GM21381 (cell line): Measurements from ENCODE around the gene DENND1A.

Experiments used
- ATAC-seq: cut with Tn5 transposase; IDR thresholded peaks from one replicate; pipeline ENCODE4 v1.9.1; 2021; ENCODE audit warnings: mild to moderate bottlenecking, moderate library complexity; ENCODE audit not compliant: unreplicated experiment

DENND1A gene

DNA sequence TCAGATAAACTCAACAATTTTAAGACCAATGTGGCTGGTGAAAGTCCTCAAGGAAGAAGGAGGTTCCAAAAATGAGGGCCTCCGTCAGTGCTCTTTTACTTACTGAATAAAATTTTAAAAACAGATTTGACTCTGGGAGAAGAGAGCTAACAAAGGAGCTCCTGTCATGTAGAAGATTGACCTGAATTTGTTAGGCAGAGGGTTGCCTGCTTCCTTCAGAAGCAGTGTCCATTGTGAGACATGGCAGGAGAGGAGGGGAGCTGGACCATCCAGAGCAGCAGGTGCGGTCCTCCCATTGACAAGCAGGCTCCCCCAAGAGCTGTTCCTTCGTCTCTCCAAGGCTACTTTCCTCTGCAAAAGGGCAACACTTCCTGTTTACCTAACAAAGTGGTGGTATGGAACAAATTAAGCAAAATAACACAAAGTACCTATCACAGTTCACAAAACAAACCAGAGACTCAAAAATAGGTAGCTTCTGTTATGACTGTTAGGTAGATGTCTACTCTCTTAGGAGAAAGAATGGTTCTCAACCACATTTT lies 238.1 kb downstream of the DENND1A start:
- no peak for ATAC-seq

DNA sequence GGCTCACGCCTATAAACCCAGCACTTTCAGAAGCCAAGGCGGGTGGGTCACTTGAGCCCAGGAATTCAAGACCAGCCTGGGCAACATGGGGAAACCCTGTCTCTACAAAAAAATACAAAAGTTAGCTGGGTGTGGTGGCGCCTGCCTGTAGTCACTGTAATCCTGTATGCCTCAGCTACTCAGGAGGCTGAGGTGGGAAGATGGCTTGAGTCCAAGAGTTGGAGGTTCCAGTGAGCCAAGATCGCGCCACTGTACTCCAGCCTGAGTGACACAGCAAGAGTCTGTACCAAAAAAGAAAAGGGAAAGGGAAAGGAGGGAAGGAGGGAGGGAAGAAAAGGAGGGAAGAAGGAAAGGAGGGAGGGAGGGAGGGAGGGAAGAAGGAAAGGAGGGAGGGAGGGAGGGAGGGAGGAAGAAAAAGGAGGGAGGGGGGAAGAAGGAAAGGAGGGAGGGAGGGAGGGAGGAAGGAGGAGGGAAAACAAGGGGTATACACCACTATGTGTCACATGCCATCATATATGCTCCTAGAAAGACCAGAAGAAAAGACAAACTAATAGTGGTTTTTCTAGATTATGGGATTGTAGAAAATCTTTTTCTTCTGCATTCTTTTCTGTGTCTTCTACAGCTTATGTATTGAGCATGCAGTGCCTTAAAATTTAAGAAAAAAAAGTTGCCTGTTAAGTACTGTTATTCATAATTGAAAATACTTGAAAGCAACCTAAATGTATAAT lies 240.1 kb downstream of the DENND1A start:
- ATAC-seq = no peak

DNA sequence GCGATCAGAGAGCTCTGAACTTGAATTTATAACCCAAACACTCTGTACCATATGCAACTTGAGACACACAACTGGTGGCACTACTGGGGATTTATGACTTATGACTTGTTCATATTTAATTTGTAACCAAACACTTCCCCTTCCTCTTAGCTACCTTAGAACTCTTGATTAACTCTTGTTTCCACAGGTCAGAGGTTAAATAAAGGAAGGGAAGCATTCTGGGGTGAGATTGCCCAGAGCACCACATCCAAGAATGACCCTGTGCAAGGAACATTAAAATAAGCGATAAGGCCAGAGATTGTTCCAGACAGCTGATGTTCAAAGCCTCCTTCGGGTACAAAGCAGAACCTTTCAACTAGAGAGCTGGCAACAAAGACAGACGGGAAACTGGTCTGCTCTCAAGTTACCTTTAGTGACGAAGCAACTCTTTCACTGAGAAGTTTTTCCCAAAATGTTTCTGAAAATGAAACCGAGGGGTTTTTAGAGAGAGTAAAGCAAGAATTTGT lies 242.6 kb downstream of the DENND1A start:
- ATAC-seq = no peak

DNA sequence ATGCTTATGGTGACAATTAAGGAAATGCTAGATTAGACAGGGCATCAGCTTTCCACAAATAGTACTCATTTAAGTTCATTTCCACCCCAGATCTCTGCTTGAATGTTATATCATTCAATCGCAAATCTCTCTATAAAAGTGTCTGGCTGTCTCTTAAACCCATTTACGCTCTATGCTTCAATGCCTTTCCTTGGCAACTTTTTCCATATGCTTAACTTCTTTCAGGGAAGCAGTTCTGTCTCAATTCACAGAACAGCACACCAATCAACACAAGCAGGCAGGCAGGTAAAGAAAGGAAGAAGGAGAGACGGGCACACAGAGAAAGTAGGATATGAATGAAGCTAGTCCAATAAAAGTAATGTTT lies 243.1 kb downstream of the DENND1A start:
- ATAC-seq = no peak

DNA sequence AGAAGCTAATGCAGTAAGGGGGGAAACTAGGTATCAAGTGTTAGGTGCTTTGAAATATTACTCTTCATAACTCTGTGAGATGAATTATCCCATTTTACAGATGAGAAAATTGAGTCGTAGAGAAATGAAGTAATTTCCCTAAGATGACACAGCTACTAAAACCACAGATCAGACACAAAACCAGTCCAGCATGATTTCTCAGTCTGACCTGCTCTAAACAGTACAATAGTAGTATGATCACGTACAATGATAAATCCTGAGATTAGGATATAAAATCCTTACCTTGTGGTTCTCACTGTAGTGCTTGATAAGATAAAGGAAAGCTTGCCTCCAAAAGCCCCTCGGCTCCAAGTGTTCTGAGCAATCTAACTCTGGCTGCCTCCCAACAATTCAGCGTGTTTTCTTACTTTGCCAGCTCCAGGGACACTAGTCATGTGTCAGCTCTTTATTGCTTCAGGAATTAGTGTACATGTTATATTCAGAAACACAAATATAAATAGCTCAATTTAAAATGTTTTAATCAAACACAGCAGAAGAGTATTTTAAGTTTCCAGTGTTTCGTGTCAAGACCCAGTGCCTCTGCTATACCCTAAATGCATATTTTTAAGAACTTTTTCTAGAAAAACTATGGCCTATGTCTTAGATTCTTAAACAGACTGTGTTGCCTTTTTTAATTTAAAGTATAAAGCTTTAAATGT lies 243.6 kb downstream of the DENND1A start:
- no peak for ATAC-seq

DNA sequence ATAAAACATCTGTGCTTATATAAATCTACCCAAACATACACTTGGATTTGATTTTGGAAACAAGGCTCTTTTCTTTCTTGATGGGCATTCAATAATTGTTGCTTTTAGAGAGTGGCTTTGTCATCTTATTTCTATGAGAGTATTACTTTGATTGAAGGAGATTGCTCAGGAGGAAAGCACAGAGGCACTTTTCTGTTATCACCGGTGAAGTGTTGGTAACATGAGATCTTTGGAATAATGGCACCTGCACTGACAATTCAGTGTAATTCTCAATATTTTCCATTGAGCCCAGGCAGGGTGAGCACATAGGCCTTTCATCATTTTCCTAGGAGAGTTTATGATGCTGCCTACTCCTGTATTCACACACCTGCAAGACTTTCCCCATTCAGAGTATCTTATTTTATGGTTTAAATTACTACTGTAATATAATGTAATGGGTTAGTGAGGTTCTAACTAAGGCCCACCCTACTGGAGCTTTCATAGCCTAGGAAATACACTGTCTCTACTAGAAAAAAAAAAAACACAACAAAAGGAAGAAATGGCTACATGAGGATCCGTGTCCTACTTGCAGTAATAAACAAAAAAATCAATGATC lies 244.3 kb downstream of the DENND1A start:
- no peak for ATAC-seq

DNA sequence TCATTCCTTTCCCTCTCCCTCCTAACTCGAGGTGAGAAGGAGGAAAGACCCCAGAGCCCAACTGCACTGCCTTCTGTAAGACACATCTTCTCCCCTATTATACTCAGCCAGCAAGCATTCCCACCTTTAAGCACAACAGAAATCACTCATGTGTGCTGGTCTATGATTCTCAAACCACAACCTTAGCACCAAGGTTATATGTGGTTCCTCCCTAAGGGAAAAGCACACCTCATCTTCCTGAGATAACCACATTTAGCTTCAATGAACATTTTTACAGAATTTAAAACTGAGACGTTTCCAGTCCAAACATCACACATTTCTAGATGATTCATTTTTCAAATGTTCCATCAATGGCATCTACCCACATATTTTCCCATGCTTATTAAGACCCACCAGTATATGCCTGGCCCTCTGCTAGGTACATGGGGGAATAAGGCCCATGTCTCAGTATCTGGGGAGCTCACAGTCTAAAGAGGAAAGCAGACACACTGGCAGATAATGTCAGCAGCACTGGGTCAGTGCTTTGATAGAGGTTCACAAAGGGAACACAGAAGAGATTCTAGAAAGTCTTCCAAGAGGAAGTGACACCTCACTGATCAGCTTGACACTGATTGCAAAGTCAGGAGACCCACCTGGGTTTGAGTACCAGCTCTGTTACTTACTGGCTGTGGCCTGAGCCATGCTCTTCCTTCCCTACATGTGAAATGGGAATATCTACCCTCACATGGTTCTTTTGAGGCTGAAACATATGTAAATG lies 245.4 kb downstream of the DENND1A start:
- no peak for ATAC-seq

DNA sequence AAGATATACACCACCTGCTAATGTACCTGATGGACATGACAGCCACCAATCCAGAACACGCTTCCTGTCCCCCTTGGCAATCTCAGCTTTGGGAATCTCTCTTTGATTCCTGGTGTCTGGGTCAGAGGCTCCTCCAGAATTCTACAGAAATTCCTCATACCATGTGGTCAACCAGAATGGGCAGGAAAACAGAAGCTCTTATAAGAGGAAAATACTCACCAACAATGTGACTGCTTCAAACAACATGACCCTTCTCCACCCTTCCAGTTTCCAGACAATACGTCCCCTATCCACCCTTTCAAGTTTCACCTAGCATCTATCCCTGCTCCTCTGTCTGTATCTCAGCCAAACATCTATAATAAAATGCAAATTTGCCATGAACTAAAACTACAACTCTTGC lies 247.2 kb downstream of the DENND1A start:
- no peak for ATAC-seq

DNA sequence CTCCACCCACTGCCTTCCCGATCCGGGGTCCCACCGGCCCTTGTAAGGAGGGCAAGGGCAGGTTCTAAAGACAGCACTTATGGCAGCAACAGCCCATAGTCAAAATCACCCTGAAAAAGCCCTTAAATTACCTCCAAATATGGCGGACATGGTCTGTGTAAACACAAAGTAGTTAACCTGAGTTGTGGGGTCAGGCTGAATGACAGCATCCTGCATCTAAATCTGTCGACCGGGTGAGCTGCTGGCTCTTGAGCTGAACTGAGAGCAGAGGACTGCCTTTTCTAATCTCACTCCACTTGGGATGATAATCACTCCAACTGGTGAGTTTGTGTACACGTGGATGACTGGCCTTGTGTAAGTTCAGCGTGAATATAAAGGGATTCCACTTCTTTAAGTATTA lies 249.6 kb downstream of the DENND1A start:
- ATAC-seq = no peak

DNA sequence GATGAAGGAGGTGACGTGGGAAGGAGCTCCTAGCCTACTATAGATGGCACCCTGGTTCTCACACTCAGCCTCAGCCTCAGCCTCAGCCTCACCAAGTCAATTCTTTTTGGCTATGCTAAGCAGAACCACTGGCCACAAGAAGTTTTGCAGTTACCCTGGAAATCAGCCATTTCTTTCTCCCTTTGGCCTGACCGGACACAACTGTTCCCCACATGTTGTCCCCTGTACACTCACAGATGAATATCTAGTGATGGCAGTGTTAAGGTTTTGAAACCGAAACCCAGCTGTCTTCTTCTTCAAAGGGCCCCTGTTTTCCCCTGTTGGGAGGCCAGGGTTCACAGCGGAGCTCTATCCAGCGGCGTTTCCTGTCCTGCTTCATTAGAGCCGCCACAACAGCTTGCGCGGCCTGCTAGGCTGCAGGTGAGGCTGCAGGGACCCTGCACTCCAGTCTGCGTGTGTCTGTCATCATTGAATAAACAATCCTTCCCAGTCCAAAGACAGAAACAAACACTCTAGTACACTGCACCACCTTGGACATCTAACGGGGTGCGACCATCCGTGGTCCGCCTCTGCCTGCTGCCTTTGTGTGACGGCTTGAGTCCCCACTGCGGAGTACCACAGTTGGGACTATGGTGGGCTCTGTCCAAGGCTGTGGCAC lies 250.5 kb downstream of the DENND1A start:
- ATAC-seq = peak; percentile 95

DNA sequence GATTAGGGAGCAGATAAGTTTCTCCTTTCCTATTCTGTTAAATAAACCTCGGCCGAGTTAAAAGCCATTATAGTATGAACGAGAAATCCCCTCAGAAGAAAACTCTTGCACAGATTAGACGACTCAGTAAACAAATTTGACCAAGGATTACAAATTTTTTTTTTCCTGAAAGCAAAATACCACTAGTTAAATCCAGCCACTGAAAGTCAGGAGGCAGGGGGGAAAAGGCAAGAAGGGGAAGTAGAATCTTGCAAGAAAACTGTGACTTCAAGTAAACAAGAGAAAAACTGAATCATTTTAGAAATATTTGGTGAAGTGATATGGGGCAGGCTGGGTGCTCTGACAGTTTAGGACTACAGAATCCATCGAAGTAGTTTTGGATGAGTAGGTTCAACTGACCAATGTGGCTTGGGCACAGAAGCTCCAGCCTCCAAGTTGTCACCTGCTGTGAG lies 251.0 kb downstream of the DENND1A start:
- ATAC-seq = no peak

DNA sequence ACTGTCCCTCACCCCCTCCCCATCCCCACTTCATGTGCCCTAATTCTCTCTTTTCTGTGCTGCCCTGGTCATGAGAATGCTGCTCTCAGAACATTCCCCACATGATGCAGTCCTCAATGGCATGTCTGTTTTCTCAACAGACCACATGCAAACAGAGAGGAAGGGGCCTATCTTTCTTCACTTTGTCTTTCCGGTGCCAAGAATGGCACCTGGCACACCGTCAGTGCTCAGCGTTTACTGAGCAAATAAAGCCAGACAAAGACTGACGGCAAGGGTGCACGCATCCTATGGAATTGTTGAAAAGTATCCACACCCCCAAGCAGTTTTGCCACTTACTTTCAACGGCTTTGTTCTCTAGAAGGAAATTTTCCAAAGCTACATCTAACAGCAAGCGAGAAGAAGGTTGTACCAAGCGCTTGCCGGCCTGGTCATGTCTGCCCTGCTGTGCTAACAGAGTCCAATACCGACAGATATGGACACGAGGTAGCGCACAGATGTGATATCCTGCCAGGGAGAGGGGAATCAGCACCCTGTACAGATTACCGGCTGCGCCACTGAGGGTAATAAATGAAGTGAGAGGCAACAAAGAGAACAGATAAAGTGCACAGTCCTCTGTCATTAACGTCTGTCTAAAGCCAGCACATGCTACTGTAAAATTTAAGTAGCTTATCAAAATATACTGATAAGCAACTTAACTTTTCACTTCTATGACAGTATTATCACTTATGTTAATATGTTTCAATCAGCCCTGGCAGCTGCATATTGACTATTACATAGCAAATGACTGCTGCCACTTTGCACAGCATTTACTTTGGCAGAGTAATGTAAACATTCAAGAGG lies 251.7 kb downstream of the DENND1A start:
- no peak for ATAC-seq

DNA sequence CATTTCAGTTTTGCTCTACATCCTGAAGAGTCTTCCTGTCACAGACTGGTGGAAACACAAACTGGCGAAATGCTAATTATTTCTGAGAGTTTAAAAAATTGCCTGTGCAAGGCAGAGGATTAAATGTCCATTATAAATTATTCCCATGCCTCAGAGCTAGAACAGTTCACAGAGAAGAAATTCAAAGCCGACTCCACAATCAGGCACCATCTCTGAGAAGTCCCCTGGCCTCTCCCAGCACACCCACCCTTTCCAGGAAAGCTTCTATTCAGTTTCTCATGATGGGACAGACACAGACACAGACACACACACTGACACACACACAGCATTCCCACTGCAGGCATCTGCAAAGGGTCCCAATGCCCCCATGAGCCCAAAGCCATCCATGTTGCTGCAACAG lies 253.1 kb downstream of the DENND1A start:
- no peak for ATAC-seq

DNA sequence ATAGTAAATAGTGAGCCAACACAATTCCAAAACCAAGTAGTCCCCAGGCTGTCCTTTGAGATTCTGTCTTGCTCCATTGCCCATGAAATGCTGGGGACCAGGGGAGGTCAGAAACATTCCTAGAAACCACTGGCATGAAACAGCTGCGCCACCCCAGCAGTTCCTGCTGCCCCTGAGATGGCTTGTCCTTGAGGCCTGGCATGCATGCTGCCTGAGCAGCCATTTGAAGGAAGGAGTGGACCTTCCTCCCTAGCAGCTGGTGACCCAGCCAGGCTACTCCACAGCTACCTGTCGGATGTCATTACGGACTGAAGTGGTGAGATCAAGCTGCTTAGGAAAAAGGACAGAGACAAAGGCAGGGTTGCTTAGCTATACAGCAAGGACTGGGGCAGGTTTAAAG lies 260.6 kb downstream of the DENND1A start:
- no peak for ATAC-seq

DNA sequence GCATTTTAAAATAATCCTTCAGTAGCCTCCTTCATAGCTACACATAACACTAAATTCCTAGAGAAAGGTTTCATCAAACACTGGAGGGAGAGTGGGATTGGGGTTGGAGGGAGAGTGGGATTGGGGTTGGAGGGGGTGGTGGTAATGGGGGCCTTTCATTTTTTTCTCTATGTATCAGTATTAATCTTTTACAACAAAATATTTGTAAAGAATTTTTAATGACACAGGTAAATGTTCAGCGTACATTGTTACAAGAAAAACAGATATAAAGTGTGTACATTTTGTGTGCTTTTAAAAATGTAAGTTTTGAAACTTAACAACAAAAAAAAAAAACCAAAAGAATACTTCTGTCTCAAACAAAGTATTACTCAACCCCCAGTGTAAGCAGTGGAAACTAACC lies 266.4 kb downstream of the DENND1A start:
- no peak for ATAC-seq

DNA sequence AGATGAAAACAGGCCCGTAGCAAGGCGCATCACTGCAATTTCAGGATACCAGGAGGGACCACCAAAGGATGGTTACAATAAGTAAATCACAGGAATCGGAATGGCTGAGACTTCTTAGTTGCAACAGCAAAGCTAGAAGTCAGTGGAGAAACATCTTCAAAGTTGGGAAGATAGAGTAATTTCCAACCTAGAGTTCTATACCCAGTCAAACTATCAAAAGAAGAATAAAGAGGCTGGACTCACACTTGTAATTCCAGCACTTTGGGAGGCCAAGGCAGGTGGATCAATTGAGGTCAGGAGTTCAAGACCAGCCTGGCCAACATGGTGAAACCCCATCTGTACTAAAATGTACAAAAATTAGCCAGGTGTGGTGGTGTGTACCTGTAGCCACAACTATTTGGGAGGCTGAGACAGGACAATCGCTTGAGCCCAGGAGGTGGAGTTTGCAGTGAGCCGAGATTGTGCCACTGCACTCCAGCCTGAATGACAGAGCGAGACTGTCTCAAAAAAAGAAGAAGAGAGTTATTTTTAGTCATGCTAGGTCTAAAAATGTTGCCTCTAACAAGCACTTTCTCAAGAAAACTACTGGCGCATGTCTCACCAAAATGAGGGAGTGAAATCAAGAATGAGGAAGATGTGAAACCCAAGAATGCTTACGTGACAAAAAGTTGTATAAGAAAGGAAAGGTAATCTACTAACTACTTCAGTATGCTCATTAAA lies 267.7 kb downstream of the DENND1A start:
- no peak for ATAC-seq

DNA sequence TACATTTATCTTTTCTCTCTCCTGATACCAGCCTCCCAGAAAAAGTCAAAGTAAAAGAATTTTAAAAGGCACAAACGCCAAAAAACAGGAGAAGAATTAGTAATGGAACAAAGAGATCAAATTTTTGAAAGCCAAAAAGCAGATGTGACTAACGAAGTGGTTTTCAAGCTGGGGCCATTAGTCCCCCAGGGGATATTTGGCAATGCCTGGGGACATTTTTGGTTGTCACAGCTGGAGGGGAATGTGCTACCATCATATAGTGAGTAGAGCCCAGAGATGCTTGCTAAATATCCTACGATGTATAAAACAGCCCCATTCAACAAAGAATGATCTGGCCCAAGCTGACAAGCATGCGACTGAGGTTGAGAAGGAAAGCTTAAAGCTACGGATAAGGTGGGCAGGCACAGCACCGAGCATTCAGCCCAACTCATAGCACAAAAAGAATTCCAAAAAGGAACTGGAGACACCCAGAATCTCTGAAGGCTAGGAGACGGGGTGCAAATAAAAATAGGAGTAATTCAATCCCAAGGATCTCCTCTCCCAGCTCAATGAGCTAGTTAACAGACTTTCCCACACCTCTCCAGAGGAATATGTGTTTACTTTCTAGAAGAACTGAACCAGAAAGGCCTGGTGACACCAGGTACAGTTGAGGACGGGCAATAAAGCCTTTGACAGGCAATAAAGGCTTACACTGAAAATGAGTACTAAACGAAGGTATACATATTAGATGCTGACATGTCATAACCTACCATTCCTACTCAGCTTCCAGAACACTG lies 269.0 kb downstream of the DENND1A start:
- no peak for ATAC-seq

DNA sequence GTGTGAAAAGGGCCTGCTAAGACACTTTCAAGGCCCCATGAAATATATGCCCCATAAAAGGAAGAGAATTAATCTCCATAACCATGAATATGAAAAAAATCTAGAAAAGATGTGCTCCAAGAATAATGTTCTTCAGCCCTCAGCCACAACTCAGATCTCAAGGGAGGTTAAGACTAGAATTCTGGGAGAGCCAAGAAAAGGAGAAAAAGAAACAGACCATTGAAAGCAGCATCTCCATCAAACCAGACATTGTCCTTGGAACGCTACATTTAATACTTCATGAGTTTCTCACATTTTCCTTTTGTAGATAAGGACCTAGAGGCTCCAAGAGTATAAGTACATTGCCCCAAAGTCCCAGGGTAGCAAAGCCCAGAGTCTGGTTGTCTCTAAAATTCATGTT lies 270.6 kb downstream of the DENND1A start:
- no peak for ATAC-seq
